Measurements from ENCODE around the gene NRBP1. TPM values are rescaled to one million over a fixed set of nuclear protein-coding genes. Genes with fewer than 3 reads are reported as not detected.
A peak's percentile ranks its signal among the peaks of the same experiment; 100 is the strongest.

The NRBP1 gene
- total and polyA plus RNA-seq, 8 donors = 12.5 to 69.8 (median 49.9) TPM

- Histone ChIP-seq H3K36me3 (peaks cover 5 to 16% (median 12%) of the 10 kb centered on the region in 4 donors), H3K27me3 (no peaks in the 10 kb centered on the region), H3K9me3 (no peaks in the 10 kb centered on the region), H3K27ac (peak overlapping the region; percentile 85 to 93 (median 90)), H3K4me1 (peaks cover 13 to 44% (median 36%) of the 10 kb centered on the region in 4 donors), H3K4me3 (peak overlapping the region; percentile 92 to 100 (median 97))
- WGBS, 5 donors = 0 to 2% (median 0%) methylated on average over 19 to 33 of the region's 33 CpGs
- TF ChIP-seq POLR2AphosphoS5 (IDR thresholded peaks at IDR 0.05) = no peak
- TF ChIP-seq, protein P1, sequence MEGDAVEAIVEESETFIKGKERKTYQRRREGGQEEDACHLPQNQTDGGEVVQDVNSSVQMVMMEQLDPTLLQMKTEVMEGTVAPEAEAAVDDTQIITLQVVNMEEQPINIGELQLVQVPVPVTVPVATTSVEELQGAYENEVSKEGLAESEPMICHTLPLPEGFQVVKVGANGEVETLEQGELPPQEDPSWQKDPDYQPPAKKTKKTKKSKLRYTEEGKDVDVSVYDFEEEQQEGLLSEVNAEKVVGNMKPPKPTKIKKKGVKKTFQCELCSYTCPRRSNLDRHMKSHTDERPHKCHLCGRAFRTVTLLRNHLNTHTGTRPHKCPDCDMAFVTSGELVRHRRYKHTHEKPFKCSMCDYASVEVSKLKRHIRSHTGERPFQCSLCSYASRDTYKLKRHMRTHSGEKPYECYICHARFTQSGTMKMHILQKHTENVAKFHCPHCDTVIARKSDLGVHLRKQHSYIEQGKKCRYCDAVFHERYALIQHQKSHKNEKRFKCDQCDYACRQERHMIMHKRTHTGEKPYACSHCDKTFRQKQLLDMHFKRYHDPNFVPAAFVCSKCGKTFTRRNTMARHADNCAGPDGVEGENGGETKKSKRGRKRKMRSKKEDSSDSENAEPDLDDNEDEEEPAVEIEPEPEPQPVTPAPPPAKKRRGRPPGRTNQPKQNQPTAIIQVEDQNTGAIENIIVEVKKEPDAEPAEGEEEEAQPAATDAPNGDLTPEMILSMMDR (IDR thresholded peaks at IDR 0.05) = no peak
- no peak for TF ChIP-seq EP300 (IDR thresholded peaks at IDR 0.05)
- no peak for TF ChIP-seq POLR2A (IDR thresholded peaks at IDR 0.05)
- peak in 1 of 2 donors; percentile 15 for DNase-seq
- intact Hi-C loops (cut with DNase I; ENCODE audit: low total_unique reads) = no loop called here
Observed at GRCh38 chr2:27408601-27409320, 19.7 kb upstream of the NRBP1 start.

GRCh38 chr2:27409321-27410073 is 18.9 kb upstream of the NRBP1 start, which contains the start of gene PPM1G:
TSS of gene PPM1G (minus strand) at chr2:27409591. CDS start at chr2:27409422, 169 bp downstream.
- Histone ChIP-seq H3K9me3 (no peaks in the 10 kb centered on the region), H3K36me3 (peaks cover 5 to 9% (median 9%) of the 10 kb centered on the region in 4 donors), H3K4me3 (peak within 1 kb of the TSS; percentile 92 to 100 (median 97)), H3K4me1 (peaks cover 13 to 42% (median 36%) of the 10 kb centered on the region in 4 donors), H3K27ac (peak within 1 kb of the TSS; percentile 85 to 93 (median 91)), H3K27me3 (no peaks in the 10 kb centered on the region)
- TF ChIP-seq POLR2A (IDR thresholded peaks at IDR 0.05) (peak in 1 of 4 donors; percentile 11), POLR2AphosphoS5 (IDR thresholded peaks at IDR 0.05) (peak; percentile 1 to 91 (median 84)), EP300 (IDR thresholded peaks at IDR 0.05) (no peak)
- TF ChIP-seq, protein P1 (IDR thresholded peaks at IDR 0.05) = peak in 1 of 7 experiments; percentile 8
- peak; percentile 97 to 99 for DNase-seq
- intact Hi-C loops (cut with DNase I; ENCODE audit: low total_unique reads) = no loop called here
- 1% methylated on average over 29 to 82 of the region's 82 CpGs for WGBS, 5 donors

DNA sequence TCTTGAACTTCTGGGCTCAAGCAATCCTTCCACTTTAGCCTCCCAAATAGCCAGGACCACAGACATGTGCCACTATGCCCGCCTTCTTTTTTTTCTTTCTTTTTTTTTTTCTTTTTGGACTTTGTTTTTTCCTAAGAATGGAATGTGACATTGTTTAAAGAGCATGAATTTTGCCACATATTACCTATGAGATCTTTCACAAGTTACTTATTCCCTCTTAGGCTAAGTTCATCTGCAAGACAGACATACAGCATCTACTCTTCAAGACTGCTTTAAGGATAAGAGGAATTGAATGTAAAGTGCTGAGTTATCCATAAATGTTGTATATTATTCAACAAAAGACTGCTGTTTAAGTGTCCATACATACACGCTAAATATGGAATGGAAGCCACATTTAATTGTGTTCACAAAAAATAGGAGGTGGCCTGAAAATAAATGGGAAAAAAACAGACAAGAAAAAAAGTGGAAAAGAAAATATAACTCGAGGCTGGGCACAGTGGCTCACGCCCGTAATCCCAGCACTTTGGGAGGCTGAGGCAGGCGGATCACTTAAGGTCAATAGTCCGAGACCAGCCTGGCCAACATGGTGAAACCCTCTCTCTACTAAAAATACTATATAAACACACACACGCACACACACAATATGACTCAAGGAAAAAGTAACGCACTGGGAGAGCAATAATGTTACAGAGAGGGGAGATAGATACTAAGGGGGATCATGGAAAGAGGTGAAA is 15.8 kb upstream of the NRBP1 start:
- WGBS, 5 donors = 82 to 86% (median 84%) methylated on average over 9 of the region's 9 CpGs
- no peak for DNase-seq
- TF ChIP-seq POLR2AphosphoS5 (IDR thresholded peaks at IDR 0.05) (no peak), EP300 (IDR thresholded peaks at IDR 0.05) (no peak), POLR2A (IDR thresholded peaks at IDR 0.05) (no peak)
- TF ChIP-seq, protein P1 (IDR thresholded peaks at IDR 0.05) = no peak
- no peaks in the 10 kb centered on the region for H3K9me3 ChIP-seq
- intact Hi-C loops (cut with DNase I; ENCODE audit: low total_unique reads) = no loop called here
- H3K27me3 ChIP-seq = no peaks in the 10 kb centered on the region
- no peak overlapping the region for H3K27ac ChIP-seq
- H3K4me3 ChIP-seq = no peak overlapping the region
- H3K4me1 ChIP-seq = peaks cover 3 to 19% (median 18%) of the 10 kb centered on the region in 4 donors
- no peaks in the 10 kb centered on the region for H3K36me3 ChIP-seq

DNA sequence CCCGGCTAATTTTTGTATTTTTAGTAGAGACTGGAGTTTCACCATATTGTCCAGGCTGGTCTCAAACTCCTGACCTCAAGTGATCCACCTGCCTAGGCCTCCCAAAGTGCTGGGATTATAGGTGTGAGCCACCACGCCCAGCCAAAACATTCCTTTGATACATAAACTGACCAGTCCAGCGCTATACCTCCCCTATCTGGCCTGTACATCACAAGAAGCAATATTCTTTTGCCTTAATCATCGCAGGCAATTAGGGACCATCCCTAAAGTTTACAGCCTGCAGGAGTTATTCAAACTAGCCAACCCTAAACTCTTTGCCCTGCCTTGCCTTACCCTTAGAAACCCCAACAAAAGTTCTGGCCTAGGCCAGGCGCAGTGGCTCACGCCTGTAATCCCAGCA is 12.3 kb upstream of the NRBP1 start:
- no peak for TF ChIP-seq POLR2AphosphoS5 (IDR thresholded peaks at IDR 0.05)
- Histone ChIP-seq H3K9me3 (no peaks in the 10 kb centered on the region), H3K4me1 (no peaks in the 10 kb centered on the region), H3K27ac (no peak overlapping the region), H3K36me3 (no peaks in the 10 kb centered on the region), H3K27me3 (no peaks in the 10 kb centered on the region), H3K4me3 (no peak overlapping the region)
- intact Hi-C loops (cut with DNase I; ENCODE audit: low total_unique reads) = no loop called here
- DNase-seq = no peak
- 92 to 96% (median 93%) methylated on average over 6 of the region's 6 CpGs for WGBS, 5 donors

Data from stomach (tissue), 9 donors.